GM12865 (cell line): ENCODE data around the gene FCHO1.

Experiments
- DNase-seq: peaks from one replicate; pipeline ENCODE4 v3.0.0; 2010; ENCODE audit warnings: low read depth
- H3K4me3 ChIP-seq: 2 replicates; pipeline ENCODE4 v1.5.1; 2011; ENCODE audit warnings: mild to moderate bottlenecking, low read depth, low read length, control low read depth
- CTCF ChIP-seq: IDR thresholded peaks from 2 replicates; pipeline ENCODE4 v1.5.1; 2011; ENCODE audit warnings: low read length, control low read depth, low read depth, inconsistent platforms; ENCODE audit not compliant: insufficient read depth; ENCODE audit errors: missing control alignments

The FCHO1 gene

GRCh38 chr19:17743874-17744580 is 7.2 kb upstream of the FCHO1 start:
- no peak for TF ChIP-seq CTCF
- DNase-seq = no peak
- H3K4me3 ChIP-seq = no peak overlapping the region

- no peak for TF ChIP-seq CTCF
- peak; percentile 98 for DNase-seq
- peak overlapping the region; percentile 62 for H3K4me3 ChIP-seq
Observed at GRCh38 chr19:17747205-17748098, 3.8 kb upstream of the FCHO1 start.

- H3K4me3 ChIP-seq = no peak overlapping the region
- no peak for TF ChIP-seq CTCF
- no peak for DNase-seq
Observed at GRCh38 chr19:17748884-17749638, 2.2 kb upstream of the FCHO1 start.

GRCh38 chr19:17749912-17750317 is 1.4 kb upstream of the FCHO1 start:
- peak overlapping the region; percentile 86 for H3K4me3 ChIP-seq
- no peak for TF ChIP-seq CTCF
- DNase-seq = no peak

GRCh38 chr19:17751912-17752273 is 616 bp downstream of the FCHO1 start:
- peak; percentile 64 for DNase-seq
- TF ChIP-seq CTCF = no peak
- H3K4me3 ChIP-seq = peak overlapping the region; percentile 86

GRCh38 chr19:17752865-17753639 is 1.8 kb downstream of the FCHO1 start:
- no peak for DNase-seq
- TF ChIP-seq CTCF = no peak
- no peak overlapping the region for H3K4me3 ChIP-seq
